H54 (cell line): Measurements from ENCODE around the gene ZBTB43.
"Not testable (repeated sequence)": the region's sequence is repeated elsewhere in the genome, so short reads cannot be mapped to it uniquely, and the experiment has no call there.

Experiments used
- DNase-seq: peaks from one replicate; pipeline ENCODE4 v3.0.0; 2011; ENCODE audit warnings: low spot score, mixed read lengths; ENCODE audit not compliant: insufficient read length
- FAIRE-seq: peaks from 3 replicates; lab custom pipeline; 2011; peaks lifted over from hg19 to GRCh38; lab: Jason Lieb, UNC
- POLR2A ChIP-seq: IDR thresholded peaks from 2 replicates; pipeline ENCODE4 v1.6.1; 2011; ENCODE audit warnings: low read depth, mild to moderate bottlenecking, low read length

Gene ZBTB43

DNA sequence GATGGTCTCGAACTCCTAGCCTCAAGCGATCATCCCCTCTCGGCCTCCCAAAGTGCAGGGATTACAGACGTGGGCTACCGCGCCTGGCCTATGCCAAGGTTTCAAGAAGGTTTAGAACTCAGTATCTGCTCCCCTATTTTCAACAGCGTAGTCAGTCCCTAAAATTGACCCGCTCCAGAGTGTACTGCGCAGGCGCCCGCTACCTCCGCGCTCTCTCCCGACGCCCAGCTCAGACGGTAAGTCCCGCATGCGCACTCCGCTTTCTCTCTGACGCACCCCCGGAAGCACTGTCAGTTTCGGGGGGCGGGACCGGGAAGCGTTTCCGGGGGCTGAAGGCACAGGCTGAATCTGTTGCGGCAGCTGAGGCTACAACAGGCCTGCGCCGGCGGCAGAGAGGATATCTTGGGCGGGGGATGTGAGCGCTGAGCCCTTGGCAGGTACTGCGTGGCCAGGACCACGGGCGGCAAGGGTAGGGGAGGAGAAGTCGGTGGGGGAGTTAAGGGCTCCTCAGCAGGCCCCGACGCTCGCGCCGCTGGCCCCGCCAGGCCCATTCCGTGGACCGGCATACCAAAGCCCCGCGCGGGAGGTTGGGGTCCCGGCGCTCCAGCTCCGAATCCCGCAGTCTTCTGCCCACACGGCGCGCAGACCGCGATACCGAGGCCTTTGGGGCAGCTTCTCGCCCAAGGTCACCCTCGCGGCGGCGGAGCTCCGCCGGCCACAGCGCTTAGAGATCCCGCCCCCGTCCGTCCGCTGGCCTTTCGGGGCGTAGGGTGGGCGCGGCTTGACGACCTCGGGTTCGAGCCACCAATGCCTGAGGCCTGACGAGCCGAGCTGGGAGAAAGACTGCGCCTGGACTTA lies at the start of gene ZBTB43:
ZBTB43 (plus strand) TSS at position 345 of the 858 bp plus-strand sequence. CDS start 27,470 bp downstream, outside the sequence.
- DNase-seq (peak; percentile 97), FAIRE-seq (peak; percentile 95)
- TF ChIP-seq POLR2A, result peak; percentile 86

DNA sequence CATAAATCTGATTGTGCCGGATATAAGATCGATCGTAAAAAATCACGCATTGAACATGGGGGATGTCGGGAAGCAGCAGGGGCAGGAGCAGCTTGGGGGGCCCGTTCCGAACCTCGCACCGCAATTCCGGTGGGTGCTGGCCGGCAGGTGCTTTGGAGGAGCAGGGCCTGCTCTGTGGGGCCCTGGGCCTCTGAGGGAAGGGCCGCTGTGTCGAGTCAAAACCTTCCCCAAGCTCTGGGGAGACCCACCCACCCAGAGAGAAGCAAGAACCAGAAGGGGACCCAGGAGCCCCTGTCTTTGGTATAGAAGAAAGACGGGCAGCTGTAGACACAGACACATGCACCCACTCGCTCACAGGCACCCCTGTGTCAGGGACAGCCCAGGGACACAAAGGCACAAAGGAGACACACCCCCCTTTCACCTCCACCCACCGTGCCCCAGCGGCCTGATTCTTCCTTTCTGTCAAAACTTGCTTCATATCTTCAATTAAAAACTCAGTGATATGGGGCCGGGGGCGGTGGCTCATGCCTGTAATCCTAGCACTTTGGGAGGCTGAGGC lies 49.4 kb upstream of the ZBTB43 start:
- DNase-seq (no peak), FAIRE-seq (no peak)
- no peak for TF ChIP-seq POLR2A

GRCh38 chr9:126756238-126756637 lies 48.6 kb upstream of the ZBTB43 start:
- no peak for TF ChIP-seq POLR2A
- FAIRE-seq (no peak), DNase-seq (no peak)

DNA sequence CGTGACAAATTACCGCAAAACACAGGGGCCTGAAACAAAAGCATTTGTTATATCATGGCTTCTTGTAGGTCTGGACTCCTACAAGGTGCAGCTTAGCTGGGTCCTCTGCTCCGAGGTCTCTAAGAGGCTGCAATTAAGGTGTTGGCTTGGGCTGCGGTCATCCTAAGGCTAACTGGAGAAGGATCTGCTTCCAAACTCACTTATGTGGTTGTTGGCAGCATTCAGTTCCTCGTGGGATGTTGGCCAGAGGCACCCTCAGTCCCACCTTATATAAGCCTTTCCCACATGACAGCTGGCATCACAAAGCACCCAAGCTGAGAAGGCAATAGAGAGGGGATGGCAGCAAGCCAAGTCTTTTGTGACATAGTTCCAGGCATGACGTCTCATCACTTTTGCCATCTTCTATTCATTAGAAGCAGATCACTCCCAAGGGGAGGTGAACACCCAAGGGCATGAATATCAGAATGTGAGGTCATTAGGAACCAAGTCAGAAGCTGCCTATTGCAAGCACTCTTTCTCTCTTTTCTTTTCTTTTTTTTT lies 47.9 kb upstream of the ZBTB43 start:
- FAIRE-seq, result no peak

DNA sequence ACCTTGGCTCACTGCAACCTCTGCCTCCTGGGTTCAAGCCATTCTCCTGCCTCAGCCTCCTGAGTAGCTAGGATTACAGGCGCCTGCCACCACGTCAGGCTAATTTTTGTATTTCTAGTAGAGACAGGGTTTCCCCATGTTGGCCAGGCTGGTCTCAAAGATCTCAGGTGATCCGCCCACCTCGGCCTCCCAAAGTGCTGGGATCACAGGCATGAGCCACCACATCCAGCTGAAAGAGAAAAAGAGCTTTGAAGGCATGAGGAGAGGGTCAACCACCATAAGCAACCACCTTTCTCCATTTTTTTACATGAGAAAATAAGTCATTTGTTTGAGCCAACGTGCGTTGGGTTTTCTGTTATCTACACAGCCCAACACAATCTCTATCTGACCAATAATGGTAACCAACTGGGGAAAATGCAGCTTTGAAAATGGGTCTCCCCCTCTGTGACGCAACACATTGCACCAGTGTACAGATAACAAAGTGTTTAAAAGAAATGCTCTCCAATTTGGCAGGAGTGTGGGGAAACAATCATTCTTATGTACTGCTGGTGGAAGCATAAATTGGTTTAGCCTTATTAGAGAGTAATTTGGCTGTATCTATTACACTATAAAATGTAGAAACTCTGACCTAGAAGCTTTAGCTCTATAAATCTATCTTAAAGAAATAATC lies 45.8 kb upstream of the ZBTB43 start:
- FAIRE-seq, result no peak
- no peak for DNase-seq
- no peak for TF ChIP-seq POLR2A

More for the DNA sequence above, 47.9 kb upstream of the ZBTB43 start:
- DNase-seq, result no peak
- no peak for TF ChIP-seq POLR2A

DNA sequence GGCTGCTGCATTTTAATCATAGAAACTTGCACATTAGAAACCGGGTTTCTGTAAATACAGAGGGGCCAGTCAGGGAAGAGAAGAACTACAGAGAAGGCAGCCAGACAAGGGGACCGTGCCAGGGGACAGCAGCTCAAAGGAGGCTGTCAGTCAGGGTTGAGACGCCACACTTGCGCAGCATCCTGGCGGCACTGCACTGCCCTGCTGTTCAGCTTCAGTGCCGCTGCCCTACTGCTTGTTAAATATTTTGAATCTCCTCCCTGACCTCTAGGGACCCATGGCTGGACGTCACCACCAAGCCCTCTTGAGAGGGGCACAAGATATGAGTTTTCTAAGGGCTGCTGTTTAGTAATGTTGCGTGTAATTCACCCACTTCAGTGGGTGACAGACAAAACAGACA lies 43.6 kb upstream of the ZBTB43 start:
- DNase-seq, result no peak
- TF ChIP-seq POLR2A, result no peak
- no peak for FAIRE-seq

GRCh38 chr9:126763130-126763764 lies 41.6 kb upstream of the ZBTB43 start:
- FAIRE-seq (peak; percentile 48), DNase-seq (peak; percentile 68)
- no peak for TF ChIP-seq POLR2A

DNA sequence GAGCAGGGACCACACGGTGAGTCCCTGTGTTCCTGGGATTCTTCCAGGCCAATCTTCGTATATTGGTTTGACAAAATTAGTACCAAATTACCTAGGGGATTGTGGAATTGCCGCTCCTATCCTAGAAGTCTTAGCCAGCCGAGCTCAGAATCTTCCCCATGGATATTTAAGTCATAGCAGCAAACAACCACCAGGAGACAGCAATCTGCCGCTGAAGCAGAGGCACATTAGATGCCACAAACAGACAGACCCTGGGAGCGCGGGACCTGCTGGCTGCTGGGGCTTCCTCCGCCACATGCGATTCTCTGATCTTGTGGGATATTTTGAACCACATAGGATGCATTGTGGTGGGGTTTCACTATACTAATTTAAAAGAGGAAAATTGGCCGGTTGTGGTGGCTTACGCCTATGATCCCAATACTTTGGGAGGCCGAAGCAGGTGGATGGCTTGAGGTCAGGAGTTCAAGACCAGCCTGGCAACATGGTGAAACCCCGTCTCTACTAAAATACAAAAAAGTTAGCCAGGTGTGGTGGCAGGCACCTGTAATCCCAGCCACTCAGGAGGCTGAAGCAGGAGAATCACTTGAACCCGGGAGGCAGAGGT lies 31.7 kb upstream of the ZBTB43 start:
- no peak for TF ChIP-seq POLR2A
- FAIRE-seq (peak; percentile 62), DNase-seq (peak; percentile 60)

DNA sequence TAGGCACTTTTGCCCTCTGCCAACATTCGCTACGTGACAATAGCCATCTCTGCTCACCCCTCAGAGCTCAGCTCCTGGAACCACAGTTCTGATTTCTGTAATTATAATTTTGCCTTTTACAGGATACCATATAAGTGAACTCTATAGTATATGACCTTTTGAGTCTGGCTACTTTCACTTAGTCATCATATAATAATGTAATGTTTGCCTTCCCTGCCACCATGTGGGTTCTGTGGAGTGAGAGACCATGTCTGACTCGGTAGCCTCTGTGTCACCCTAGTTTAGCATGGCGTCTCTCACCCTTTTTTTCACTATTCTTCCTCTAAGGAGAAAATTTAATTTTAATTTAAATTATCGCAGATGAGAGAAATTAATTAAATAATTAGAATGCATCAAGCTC lies 28.9 kb upstream of the ZBTB43 start:
- TF ChIP-seq POLR2A, result no peak
- no peak for DNase-seq
- FAIRE-seq, result no peak

- no peak for TF ChIP-seq POLR2A
- FAIRE-seq, result no peak
- DNase-seq, result no peak
Measured at GRCh38 chr9:126777733-126778132, 27.1 kb upstream of the ZBTB43 start.

DNA sequence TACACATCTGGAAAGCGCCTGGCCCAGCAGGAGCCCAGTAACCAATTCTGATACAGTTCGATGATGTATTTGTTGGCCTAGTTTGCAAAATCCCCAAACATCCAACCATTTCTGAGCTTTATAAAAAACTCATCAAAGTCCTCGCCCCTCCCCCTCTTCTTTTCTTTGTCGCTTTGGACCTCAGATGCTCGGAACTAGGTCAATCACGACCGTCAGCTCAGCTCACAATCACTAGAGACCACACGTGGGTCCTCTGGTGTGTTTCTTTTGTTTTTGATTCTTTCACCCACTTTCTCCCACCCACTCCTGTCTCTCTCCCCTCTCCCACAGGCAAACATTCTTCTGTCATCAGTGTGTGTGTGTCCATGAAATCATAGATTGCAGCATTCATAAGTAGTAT lies 26.7 kb upstream of the ZBTB43 start:
- FAIRE-seq, result no peak
- DNase-seq, result no peak
- TF ChIP-seq POLR2A, result no peak

DNA sequence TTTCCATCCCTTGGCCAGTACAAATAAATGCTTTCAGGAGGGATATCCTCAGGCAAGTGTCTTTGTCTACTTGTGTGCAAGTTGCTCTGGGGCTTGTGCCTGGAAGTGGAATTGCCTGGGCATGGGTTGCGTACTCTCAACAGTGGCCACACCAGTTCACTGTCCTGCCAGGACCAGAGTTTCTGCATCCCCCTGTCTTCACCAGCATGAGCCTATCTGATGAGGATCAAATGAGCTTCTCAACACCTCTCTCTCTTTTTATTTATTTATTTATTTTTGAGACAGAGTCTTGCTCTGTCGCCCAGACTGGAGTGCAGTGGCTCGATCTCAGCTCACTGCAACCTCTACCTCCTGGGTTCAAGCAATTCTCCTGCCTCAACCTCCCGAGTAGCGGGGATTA lies 26.1 kb upstream of the ZBTB43 start:
- FAIRE-seq, DNase-seq: not testable (repeated sequence)
